ENCODE results near the gene GOLPH3L.
"Not testable (repeated sequence)": the region's sequence is repeated elsewhere in the genome, so short reads cannot be mapped to it uniquely, and the experiment has no call there.

Gene GOLPH3L

DNA sequence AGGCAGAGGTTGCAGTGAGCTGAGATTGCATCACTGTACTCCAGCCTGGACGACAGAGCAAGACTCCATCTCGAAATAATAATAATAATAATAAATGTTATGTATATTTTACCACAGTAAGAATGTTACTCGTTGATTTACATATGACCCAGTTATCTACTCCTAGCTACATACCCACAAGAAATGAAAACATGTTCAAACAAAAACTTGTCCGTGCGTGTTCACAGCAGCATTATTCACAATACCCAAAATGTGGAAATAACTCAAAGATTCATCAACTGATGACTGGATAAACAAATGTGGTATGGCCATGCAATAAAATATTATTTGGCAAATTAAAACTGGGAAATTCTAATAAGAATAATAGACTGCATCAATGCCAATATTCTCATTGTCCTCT is 35.8 kb downstream of the GOLPH3L start:
- no peak for DNase-seq (ENCODE audit: insufficient read length, low spot score)

DNA sequence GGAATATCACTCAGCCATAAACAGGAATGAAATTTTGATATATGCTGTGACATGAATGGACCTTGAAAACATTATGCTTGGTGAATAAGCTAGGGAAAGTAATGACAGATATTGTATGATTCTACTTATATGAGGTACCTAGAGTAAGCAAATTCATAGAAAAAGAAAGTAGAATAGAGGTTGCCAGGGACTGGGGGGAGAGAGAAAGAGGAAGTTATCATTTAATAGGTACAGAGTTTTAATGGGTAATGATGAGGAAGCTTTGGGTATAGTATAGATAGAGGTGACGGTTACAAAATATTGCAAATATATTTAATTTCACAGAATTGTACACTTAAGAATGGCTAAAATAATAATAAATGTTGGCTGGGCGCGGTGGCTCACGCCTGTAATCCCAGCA is 36.4 kb downstream of the GOLPH3L start:
- DNase-seq (ENCODE audit: insufficient read length, low spot score) (no peak), FAIRE-seq (no peak)

More for the DNA sequence above, 35.8 kb downstream of the GOLPH3L start:
- no peak for FAIRE-seq

DNA sequence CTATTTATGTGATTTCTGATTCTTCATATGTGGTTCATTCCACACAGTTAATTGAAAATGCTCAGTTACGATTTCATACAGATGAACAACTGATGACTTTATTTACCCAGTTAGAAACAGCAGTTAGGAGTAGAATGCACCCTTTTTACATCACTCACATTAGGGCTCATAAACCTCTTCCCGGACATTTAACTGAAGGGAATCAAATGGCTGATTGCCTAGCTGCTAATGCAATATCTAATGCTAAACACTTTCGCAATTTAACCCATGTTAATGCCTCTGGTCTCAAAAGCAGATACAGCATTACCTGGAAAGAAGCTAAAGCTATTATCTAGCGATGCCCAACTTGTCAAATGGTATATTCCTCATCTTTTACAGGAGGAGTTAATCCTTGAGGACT is 39.9 kb downstream of the GOLPH3L start:
- not testable (repeated sequence) for FAIRE-seq; DNase-seq (ENCODE audit: insufficient read length, low spot score)

DNA sequence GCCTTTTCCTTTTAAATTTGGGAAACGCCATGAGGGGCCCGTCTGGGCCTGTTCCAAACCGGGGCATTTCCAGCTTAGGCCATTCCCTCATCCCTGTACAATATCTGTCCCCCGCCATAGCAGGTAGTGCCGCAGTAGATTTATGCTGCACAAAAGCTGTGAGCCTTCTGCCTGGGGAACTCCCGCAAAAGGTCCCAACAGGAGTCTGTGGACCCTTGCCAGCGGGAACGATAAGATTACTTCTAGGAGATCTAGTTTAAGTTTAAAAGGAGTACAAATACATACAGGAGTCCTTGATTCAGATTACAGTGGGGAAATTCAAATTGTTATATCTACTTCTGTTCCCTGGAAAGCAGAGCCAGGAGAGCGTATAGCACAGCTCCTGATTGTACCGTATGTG is 42.3 kb downstream of the GOLPH3L start:
- DNase-seq (ENCODE audit: insufficient read length, low spot score); FAIRE-seq: not testable (repeated sequence)

DNA sequence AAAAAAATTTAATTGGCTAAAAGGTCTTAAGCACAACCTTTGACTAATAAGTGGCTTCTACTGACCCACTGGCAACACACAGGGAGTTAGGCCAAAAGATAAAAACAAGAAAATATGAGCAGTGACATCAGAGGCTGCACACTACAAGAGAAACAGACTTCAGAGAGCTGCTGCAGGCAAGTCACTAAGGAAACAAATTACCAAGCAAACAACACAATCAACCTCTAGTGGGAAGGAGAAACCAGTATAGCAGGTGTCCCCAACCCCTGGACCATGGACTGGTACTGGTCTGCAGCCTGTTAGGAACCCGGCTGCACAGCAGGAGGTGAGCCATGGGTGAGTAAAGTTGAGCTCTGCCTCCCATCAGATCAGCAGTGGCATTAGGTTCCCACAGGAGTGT is 46.8 kb downstream of the GOLPH3L start:
- FAIRE-seq: no peak
- DNase-seq (ENCODE audit: insufficient read length, low spot score): no peak

DNA sequence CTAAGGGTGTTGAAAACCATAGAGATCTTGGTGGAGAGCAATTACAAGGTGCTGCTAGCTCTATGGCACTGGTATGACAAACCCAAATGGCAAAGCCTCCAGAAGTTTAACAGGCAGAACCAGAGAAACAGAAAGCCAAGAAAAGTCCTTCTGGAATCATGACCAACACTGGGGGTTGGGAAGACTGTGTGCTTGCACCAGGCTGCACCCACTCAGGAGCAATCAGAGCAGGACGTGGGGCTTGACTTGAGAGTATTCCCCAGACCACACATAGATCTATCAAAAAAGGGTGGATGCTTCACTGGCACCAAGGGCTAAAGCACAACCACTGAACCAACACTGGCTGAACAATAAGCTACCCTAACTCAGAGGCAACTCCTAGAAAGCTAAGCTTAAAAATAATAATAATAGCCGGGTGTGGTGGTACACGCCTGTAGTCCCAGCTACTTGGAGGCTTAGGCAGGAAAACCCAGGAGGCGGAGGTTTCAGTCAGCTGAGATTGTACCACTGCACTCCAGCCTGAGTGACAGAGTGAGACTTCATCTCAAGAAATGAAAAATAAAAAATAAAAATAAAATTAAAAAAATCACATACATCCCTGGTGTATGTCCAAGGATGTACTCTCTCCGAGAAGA is 47.4 kb downstream of the GOLPH3L start:
- DNase-seq (ENCODE audit: insufficient read length, low spot score) (no peak), FAIRE-seq (no peak)

DNA sequence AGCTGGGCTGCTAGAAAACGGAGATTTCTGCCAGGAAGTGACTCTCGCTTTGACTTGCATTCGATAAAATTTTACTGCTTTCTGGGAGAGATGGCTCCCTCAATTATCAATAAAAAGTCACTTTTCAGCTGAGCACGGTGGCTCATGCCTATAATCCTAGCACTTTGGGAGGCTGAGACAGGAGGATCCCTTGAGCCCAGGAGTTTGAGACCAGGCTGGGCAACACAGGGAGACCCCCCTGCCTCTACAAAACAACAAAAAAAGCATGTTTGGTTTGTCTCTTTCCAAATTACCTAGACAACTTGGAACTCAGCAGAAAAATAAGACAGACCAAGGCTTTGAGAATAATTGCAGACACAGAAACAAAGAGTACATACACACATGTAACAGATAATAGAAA is 54.7 kb downstream of the GOLPH3L start:
- no peak for FAIRE-seq

DNA sequence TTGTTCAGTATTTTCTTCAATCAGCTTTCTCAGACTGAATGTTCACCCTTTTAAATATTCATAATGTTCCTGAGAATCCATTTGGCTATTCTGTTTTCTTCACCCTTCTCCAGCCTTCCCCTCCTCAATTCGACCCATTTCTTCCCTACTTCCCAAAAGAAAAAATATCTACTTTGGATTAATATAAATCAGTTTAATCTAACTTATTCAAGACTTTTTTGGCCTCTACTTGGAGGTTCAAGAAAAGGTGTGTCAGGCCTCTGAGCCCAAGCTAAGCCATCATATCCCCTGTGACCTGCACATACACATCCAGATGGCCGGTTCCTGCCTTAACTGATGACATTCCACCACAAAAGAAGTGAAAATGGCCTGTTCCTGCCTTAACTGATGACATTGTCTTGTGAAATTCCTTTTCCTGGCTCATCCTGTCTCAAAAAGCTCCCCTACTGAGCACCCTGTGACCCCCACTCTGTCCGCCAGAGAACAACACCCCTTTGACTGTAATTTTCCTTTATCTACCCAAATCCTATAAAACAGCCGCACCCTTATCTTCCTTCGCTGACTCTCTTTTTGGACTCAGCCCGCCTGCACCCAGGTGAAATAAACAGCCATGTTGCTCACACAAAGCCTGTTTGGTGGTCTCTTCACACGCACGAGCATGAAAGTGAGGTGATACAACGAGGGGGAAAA is 55.7 kb downstream of the GOLPH3L start:
- not testable (repeated sequence) for FAIRE-seq; DNase-seq (ENCODE audit: insufficient read length, low spot score)

More for the DNA sequence above, 54.7 kb downstream of the GOLPH3L start:
- DNase-seq (ENCODE audit: insufficient read length, low spot score): no peak

DNA sequence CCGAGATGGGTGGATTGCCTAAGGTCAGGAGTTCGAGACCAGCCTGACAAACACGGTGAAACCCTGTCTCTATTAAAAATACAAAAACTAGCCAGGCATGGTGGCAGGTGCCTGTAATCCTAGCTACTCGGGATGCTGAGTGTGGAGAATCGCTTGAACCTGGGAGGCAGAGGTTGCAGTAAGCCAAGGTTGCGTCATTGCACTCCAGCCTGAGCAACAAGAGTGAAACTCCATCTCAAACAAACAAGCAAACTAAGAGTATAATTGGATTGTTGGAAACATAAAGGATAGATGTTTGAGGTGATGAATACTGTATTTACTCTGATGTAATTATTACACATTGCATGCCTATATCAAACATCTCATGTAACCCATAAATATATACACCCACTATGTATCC is 58.5 kb downstream of the GOLPH3L start:
- not testable (repeated sequence) for DNase-seq (ENCODE audit: insufficient read length, low spot score); FAIRE-seq

DNA sequence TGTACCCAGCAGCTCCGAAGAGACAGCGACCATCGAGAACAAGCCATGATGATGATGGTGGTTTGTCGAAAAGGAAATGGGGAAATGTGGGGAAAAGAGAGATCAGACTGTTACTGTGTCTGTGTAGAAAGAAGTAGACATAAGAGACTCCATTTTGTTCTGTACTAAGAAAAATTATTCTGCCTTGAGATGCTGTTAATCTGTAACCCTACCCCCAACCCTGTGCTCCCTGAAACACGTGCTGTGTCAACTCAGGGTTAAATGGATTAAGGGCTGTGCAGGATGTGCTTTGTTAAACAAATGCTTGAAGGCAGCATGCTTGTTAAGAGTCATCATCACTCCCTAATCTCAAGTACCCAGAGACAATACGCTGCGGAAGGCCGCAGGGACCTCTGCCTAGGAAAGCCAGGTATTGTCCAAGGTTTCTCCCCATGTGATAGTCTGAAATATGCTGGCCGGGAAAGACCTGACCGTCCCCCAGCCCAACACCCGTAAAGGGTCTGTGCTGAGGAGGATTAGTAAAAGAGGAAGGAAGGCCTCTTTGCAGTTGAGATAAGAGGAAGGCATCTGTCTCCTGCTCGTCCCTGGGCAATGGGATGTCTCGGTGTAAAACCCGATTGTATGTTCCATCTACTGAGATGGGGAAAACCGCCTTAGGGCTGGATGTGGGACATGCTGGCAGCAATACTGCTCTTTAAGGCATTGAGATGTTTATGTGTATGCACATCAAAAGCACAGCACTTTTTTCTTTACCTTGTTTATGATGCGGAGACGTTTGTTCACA is 61.9 kb downstream of the GOLPH3L start:
- FAIRE-seq; DNase-seq (ENCODE audit: insufficient read length, low spot score): not testable (repeated sequence)

DNA sequence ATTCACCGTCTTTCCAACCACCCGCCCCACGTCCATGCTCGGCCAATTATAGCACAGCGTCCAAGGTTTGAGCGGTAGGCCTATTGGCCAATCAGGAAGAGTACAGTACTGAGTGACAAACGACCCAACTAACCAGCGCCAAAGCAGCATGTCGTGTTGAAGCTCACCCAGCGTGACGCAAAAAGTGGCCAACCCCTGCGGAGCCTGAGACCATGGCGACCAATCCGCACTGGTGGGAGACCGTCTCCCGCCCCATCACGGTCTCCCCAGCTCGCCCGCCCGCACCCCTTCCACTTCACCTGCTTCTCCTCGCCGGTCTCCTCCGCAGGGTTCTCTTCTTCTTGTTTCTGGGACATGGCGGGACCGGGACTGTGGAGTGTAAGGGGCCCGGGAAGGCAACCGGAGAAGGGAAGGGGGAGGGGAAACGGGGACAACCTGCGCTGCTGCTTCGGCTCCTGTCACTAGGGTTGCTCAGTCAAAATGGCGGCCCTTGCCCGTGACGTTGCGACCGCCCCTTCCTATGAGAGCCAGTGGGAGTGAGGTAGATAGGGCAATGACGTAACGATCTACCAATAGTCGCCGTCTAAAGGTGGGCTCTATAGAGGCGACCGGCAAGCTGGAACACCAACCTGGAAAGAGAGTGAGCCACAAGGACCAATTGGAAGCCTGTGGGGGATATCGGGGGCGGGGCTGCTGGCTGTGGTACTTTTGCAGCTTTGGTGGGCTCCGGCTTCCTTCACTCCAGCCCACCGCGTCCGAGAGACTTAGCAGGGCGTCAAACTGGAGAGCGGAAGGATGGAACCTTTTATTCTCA is 67.6 kb downstream of the GOLPH3L start, which contains the start of gene ENSA:
Gene ENSA (minus strand): TSS at position 498 of the 814 bp plus-strand sequence. CDS start 142 bp downstream, at position 356.
- FAIRE-seq: peak; percentile 77
- peak; percentile 94 for DNase-seq (ENCODE audit: insufficient read length, low spot score)

DNA sequence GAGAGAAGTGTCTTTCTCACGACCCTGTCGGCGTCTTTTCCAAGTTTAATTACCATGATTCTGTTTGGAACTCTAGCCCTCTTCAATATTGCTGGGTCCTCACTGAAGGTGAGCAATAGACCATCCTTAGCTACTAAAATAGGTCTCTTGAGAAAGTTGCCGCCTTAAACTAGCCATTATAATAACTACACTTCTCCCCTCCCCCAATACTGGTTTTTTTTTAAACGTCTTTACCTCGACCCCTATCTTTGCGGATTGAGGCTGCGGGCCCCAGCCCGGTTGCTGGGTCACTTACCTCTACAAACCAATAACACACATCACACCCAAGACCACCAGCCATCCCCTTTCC is 68.2 kb downstream of the GOLPH3L start:
- DNase-seq (ENCODE audit: insufficient read length, low spot score) (no peak), FAIRE-seq (no peak)

DNA sequence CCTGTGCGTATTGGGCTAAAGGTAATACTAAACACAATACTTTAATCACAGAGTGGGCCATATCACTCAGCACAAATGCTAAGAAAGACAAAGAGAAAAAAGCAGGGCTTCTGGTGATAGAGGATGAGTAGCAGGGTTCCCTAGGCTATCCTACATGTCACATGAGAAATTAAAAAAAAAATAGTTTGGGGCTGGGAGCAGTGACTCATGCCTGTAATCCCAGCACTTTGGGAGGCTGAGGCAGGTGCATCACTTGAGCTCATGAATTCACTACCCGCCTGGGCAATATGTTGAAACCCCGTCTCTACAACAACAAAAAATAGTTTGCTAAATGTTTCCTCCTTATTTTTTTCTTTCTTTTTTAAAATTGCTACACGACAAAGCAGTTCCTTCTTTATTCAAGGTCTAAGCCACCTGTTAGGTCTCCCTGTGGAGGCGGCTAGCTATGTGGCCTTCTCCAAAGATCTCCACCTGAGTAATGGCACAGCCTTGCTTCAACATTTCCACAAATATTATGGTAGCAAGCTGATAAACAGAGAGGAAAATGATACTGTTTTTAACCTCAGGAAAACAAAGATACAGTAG is 69.0 kb downstream of the GOLPH3L start:
- no peak for FAIRE-seq
- DNase-seq (ENCODE audit: insufficient read length, low spot score): no peak

DNA sequence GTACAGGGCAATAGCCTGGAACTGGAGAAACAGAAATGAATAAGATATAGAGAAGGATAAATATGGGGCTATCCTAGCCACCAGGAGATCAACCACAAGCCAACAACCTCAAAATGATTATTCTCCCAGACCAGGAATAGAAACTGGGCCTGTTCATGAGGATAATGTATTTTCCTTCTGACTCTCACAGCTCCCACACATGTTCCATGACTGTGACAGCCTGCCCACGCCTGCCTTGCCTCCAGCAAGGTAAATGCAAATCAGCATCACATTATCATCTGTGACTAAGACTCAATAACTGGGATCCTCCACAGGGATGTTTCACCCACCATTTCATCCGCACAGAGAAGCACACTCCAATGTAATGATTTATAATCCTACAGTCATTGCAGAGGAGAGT is 70.8 kb downstream of the GOLPH3L start:
- DNase-seq (ENCODE audit: insufficient read length, low spot score) (no peak), FAIRE-seq (no peak)

DNA sequence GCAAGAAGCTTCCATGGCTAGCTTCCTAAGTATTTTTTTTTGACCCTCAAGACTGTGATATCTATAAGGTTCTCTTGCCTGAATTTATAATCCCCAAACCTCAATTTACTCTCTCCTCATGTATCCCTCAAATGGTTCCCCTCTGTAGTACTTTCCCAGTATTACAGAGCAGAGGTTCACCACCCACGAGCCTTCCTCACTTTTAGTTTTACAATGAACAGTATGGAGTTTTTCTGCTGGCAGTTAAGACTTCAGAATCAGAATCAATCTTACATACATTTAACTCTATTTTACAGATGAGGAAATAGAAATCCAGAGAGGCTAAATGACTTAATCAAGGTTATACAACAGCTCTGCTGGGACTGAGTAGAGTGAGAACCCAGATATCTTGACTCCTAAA is 72.4 kb downstream of the GOLPH3L start:
- not testable (repeated sequence) for DNase-seq (ENCODE audit: insufficient read length, low spot score); FAIRE-seq

DNA sequence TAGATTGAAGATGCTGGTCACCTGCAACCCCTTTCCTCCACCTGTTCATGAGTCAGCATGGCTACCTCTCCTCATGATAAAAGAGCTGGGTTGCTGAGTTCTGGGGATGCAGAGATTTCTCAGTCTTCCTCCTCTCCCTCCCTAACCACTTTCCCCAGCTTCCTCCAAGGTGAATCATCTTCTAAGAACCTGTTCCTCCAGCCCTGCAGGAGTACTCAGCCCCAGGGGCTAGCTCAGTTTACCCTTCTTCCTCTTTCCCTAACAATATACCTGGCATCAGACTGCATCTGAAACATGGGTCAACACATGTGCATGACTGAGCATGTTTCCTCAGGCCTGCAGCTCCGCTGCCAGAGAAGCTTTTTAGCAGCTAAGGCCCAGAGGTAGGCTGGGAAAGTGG is 72.8 kb downstream of the GOLPH3L start:
- not testable (repeated sequence) for FAIRE-seq; DNase-seq (ENCODE audit: insufficient read length, low spot score)

DNA sequence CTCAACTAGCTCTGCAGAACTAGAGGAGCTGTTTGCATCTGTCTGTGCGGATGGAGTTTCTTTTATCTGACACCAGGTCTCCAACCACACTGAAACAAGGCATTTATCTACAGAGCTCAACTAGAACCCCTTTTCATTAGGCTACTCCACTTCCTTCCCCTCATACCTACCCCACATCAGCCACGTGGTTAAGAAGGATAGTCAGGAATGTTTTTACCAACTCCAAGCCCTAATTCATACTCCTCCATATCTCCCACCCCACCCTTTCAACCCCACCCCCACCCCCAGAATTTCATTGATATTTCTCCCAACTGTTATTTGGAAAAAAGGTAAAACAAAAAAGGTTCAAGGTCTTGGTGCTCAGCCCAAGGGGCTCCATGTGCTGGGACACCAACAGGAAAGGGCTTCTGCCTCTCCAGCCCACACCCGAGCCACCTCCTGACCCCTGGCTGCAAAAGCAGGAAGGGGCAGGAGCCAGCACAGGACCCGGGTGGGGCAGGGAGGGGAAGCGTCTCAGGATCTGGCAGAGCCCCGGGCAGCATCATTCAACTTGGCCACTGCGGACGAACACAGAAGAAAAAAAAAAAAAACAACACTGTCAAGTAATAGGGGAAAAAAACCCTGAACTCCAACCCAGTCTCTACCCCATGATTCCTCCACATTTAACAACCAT is 74.5 kb downstream of the GOLPH3L start:
- DNase-seq (ENCODE audit: insufficient read length, low spot score) (no peak), FAIRE-seq (no peak)

DNA sequence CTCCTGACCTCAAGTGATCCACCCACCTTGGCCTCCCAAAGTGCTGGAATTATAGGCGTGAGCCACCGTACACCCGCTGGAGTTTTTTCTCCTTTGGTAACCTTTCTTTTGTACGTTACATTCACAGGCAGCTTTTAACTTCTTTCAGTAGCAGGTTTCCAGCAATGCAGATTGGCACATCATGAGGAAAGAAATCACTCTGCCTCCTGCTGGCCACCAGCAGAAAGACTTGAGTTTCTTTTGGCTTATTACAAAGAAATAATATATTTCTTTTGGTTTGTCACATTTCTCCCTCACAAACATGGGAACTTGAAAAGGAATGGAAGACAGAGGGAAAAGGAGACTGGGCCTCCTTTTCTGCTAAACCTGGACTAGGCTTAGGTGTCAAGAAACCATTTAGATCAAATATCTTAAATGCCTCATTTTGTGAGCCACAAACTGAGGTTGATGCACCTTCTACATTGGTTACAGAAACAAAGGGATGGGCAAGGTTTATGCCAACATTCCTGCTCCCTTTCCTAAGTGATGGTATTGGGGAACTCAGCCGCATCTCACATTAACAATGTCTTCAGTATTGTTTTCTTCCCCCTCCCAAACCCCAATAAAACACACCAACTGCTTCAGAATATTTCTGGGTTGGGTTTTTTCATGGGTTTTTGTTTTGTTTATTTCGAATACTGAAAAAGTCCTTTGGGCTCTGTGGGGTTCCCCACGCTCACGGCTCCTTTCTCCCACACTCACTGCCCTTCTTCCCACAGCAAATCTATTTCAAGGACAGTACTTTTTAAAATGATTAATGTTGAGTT is 75.3 kb downstream of the GOLPH3L start:
- FAIRE-seq: no peak
- DNase-seq (ENCODE audit: insufficient read length, low spot score): peak; percentile 22

DNA sequence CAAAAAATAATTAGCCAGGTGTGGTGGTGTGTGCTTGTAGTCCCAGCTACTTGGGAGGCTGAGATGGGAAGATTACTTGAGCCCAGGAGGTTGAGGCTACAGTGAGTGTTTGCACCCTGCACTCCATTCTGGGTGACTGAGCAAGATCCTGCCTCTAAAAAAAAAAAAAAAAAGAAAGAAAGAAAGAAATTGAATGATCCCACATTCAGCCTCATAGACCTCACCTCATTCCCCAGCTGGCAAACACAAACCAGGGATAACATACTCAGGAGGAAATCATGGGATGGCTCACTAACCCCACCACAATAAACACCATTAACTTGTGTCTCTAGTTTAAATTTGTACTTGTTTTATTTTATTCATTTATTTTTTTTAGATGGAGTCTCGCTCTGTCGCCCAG is 76.0 kb downstream of the GOLPH3L start:
- DNase-seq (ENCODE audit: insufficient read length, low spot score): no peak
- FAIRE-seq: no peak
